ENCODE data around the gene TRIM74.
"Not testable (repeated sequence)": the region's sequence is repeated elsewhere in the genome, so short reads cannot be mapped to it uniquely, and the experiment has no call there.

The TRIM74 gene

GRCh38 chr7:72954563-72955198 lies 14.6 kb downstream of the TRIM74 start:
- DNase-seq, result not testable (repeated sequence)

GRCh38 chr7:72953901-72954562 lies 15.2 kb downstream of the TRIM74 start:
- DNase-seq, result not testable (repeated sequence)

GRCh38 chr7:72950432-72950831 lies 18.8 kb downstream of the TRIM74 start:
- DNase-seq, result not testable (repeated sequence)

- DNase-seq, result not testable (repeated sequence)
Observed at GRCh38 chr7:72949686-72950085, 19.6 kb downstream of the TRIM74 start.

GRCh38 chr7:72949276-72949675 lies 20.0 kb downstream of the TRIM74 start:
- not testable (repeated sequence) for DNase-seq

GRCh38 chr7:72948714-72949113 lies 20.6 kb downstream of the TRIM74 start:
- DNase-seq, result not testable (repeated sequence)

GRCh38 chr7:72946130-72946745 lies 23.0 kb downstream of the TRIM74 start:
- not testable (repeated sequence) for DNase-seq

- not testable (repeated sequence) for DNase-seq
Observed at GRCh38 chr7:72945597-72945996, 23.7 kb downstream of the TRIM74 start.

GRCh38 chr7:72944937-72945336 lies 24.3 kb downstream of the TRIM74 start:
- DNase-seq, result not testable (repeated sequence)

GRCh38 chr7:72942956-72943355 lies 26.3 kb downstream of the TRIM74 start:
- DNase-seq, result not testable (repeated sequence)

GRCh38 chr7:72942022-72942705 lies 27.1 kb downstream of the TRIM74 start:
- DNase-seq, result not testable (repeated sequence)

- DNase-seq, result not testable (repeated sequence)
Observed at GRCh38 chr7:72928216-72928615, 41.0 kb downstream of the TRIM74 start.

- DNase-seq, result not testable (repeated sequence)
Observed at GRCh38 chr7:72927791-72928190, 41.5 kb downstream of the TRIM74 start.

GRCh38 chr7:72925546-72926120 lies 43.6 kb downstream of the TRIM74 start:
- peak; percentile 18 for DNase-seq

GRCh38 chr7:72924733-72925545 lies 44.3 kb downstream of the TRIM74 start, which contains the start of gene POM121:
Gene POM121, plus strand, starts transcription at chr7:72925095. Its CDS starts 27 bp downstream, at chr7:72925122.
- peak; percentile 85 for DNase-seq

- no peak for DNase-seq
Observed at GRCh38 chr7:72924386-72924732, 44.9 kb downstream of the TRIM74 start.

- DNase-seq, result no peak
Observed at GRCh38 chr7:72919256-72919775, 50.0 kb downstream of the TRIM74 start.

GRCh38 chr7:72914756-72915525 lies 54.3 kb downstream of the TRIM74 start:
- DNase-seq, result peak; percentile 12

GRCh38 chr7:72913750-72914149 lies 55.5 kb downstream of the TRIM74 start:
- not testable (repeated sequence) for DNase-seq

- not testable (repeated sequence) for DNase-seq
Observed at GRCh38 chr7:72911395-72911794, 57.9 kb downstream of the TRIM74 start.
